HG03342 (cell line): ENCODE measurements around the gene GRB2.
"Not testable (repeated sequence)": the region's sequence is repeated elsewhere in the genome, so short reads cannot be mapped to it uniquely, and the experiment has no call there.

ENCODE experiments used
- ATAC-seq: cut with Tn5 transposase; IDR thresholded peaks from one replicate; pipeline ENCODE4 v1.9.1; 2021; ENCODE audit warnings: mild to moderate bottlenecking, moderate library complexity; ENCODE audit not compliant: unreplicated experiment

GRB2 gene

GRCh38 chr17:75356260-75356937, 49.1 kb downstream of the GRB2 start:
- no peak for ATAC-seq

GRCh38 chr17:75353176-75353575, 52.3 kb downstream of the GRB2 start:
- no peak for ATAC-seq

DNA sequence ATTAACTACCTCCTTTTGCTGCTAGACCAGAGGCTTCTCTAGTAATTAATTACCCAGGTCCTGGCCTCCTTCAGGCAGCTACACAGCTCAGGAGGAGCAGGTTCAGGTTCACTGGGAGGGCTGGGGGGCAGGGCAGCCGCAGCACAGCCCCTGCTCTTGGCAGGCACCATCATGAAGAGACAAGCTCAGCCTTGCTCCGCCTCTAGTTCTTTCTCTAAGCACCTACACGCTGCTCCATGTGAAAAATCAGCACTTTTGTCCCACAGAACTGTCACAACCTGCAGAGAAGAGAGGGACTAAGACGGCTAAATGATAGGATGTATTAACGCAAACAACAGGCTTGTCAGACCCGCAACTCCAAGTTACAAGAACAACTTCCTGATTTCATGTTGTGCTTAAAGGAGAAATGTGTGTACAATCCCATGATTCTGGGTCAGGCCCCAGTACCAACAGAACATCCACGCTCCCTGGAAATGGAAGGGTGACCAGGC, 53.4 kb downstream of the GRB2 start:
- no peak for ATAC-seq

- no peak for ATAC-seq
Measured at GRCh38 chr17:75350706-75351105, 54.8 kb downstream of the GRB2 start.

- no peak for ATAC-seq
Measured at GRCh38 chr17:75350029-75350428, 55.4 kb downstream of the GRB2 start.

DNA sequence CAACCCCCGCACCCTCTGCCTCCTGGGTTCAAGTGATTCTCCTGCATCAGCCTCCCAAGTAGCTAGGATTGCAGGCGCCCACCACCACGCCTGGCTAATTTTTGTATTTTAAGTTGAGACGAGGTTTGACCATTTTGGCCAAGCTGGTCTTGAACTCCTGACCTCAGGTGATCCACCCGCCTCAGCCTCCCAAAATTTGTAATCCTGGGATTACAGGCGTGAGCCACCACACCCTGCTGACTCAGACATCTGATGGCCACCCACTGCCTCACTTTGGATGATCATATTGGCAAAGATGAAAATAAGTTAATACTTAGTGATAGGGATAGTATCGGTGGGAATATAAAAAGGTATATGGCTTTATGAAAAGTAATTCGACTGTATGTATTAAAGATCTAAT, 55.9 kb downstream of the GRB2 start:
- ATAC-seq = no peak

DNA sequence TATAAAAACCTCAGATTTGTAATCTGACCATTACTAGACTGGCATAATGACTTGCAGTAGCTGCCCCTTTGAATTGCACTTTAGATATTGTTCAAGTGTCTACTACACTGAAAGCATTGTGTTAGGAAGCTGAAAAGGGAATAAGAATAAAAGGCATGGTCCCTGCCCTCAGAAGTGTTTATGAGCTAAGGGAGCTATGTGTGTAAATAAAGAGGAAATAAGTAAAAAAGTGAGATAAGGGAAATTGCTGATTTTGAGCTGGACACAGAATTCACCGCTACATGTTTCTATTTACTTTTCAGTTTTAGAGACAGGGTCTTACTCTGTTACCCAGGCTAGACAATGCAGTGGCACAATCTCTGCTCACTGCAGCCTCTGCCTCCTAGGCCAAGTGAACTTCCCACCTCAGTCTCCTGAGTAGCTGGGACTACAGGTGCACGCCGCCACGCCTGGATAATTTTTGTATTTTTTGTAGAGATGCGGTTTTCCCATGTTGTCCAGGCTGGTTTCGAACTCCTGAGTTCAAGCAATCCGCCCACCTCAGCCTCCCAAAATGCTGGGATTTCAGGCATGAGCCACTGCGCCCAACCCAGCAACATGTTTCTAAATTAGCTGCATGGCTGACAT, 57.0 kb downstream of the GRB2 start:
- no peak for ATAC-seq

DNA sequence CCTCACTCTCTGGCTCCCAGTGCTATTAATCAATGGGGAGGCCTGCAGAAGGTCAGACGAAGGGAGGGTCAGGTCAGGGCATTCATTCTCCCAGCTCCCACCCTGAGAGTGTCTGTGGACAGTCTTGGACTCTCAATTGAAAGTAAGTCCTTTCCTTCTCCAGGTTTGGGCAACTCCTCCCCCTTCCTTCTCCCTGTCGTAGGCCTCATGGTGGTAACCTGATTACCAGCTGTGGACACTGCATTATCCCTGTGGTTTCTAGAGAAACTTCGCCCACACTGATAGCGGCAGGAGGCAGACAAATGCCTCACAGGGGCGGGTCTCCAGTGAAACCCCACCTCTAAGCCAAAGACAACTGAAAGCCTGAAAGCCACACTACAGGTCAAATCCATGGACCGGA, 58.6 kb downstream of the GRB2 start:
- ATAC-seq = no peak

- ATAC-seq = not testable (repeated sequence)
Measured at GRCh38 chr17:75346368-75346767, 59.1 kb downstream of the GRB2 start.

DNA sequence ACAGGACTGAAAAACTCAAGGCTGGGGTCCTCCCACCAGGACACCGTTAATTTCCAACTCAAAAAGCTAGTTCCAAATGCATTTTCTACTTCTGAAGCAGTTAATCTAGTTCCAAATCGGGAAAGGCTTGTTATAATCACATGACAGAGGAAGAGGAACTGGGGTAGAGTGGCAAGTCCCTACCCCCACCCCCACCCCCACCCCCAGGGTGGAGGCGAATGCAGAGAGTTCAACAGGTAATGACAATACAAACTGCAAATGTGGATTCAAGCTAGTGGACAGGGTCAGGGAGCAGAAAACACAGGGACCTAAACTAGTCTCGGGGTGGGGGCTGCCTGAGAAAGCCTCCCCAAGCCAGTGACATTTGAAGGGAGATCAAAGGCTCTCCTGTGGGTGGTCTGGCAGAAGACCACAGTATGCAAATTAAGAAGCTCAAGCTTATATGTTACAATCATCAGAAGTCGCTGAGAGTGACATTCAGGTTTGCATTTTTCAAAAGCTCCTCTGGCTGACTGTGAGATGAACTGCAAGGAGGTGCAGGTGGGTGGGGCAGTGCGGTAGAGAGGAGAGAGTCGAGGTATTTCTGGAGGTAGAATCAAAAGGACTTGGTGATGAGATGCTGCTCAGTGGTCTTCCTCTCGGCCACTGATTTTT, 59.8 kb downstream of the GRB2 start:
- peak; percentile 56 for ATAC-seq

DNA sequence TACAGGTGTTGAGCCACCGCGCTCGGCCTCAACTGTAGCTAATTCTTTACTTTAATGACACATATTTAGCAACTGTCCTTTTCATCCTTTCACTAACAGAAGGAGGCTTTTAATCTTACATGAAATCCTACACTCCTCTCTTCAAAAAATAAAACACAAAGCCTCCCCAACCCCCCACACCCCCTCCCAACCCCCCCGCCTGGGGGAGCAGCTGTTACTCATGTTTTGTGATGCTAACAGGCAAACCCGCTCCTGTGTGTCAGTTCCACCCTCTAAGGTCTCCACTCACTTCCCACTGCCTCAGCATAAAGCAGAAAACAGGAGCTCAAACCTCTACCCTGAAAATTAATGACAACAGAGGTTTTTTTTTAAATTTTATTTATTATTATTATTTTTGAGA, 60.8 kb downstream of the GRB2 start:
- no peak for ATAC-seq

GRCh38 chr17:75342996-75343395, 62.5 kb downstream of the GRB2 start:
- no peak for ATAC-seq

- ATAC-seq = no peak
Measured at GRCh38 chr17:75341784-75342486, 63.5 kb downstream of the GRB2 start.

GRCh38 chr17:75340631-75341030, 64.8 kb downstream of the GRB2 start:
- ATAC-seq = no peak

GRCh38 chr17:75339971-75340370, 65.5 kb downstream of the GRB2 start:
- ATAC-seq = no peak

DNA sequence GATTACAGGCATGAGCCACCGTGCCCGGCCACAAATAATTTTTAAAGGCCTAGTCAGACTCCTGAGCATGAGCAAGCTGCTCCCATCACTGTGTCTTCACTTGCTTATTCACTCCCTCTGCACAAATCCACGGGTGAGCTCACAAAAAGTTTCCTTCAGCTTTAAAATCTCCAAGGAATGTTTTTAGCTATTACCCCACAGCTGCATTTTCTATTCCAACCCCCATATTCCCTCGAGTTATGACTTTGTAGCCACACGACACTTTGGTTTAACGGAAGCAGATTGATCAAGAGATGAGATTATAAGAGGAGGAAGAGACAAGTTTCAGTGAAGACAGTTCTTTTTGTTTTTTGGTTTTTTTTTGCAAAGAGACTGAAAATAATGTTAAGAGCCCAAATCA, 67.1 kb downstream of the GRB2 start:
- ATAC-seq = no peak

DNA sequence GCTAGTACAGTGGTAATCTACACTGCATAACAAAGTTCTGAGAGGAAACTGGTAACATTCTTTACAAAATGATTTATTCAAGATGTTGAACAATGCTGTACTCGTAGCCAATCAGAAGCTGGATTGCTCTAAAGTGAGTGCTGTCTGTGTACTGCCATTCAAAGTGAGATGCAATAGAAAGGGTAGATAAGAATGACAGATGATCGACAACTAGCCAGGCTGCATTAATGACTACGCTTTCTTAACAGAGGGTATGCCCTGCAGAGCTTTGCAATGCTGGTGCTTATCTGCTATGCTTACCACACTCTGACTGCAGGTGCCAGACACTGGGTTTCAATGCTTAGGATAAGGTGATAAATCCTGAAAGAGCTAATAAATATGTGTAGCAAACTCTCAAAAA, 70.2 kb downstream of the GRB2 start:
- no peak for ATAC-seq

- no peak for ATAC-seq
Measured at GRCh38 chr17:75334723-75335122, 70.8 kb downstream of the GRB2 start.

GRCh38 chr17:75331671-75332070, 73.8 kb downstream of the GRB2 start:
- ATAC-seq = no peak

DNA sequence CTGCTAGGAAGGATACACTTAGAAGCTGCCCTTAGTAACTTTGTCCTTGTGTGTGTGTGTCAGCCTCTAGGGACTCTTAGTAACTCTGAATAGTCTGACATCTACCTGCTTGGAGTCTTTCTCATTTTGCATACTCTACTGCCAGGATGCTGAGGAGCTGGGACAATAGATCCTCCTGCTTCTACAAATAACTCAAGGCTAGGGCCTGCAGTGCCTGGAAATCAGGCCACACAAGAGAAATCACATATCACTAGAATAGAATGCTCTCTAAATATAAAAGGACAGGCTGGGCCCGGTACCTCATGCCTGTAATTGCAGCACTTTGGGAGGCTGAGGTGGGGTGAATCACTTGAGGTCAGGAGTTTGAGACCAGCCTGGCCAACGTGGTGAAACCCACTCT, 77.7 kb downstream of the GRB2 start:
- no peak for ATAC-seq

GRCh38 chr17:75326226-75326848, 79.1 kb downstream of the GRB2 start:
- ATAC-seq = no peak
